HG02588 (cell line): ENCODE data around the gene CYP4X1.
"Not testable (repeated sequence)": the region's sequence is repeated elsewhere in the genome, so short reads cannot be mapped to it uniquely, and the experiment has no call there.

ENCODE experiments used
- ATAC-seq: cut with Tn5 transposase; IDR thresholded peaks from one replicate; pipeline ENCODE4 v1.9.1; 2021; ENCODE audit warnings: mild to moderate bottlenecking, moderate library complexity; ENCODE audit not compliant: unreplicated experiment

Gene CYP4X1

GRCh38 chr1:47023268-47024140, at the start of gene CYP4X1:
Gene CYP4X1, plus strand, starts transcription at chr1:47023669. Its CDS starts 149 bp downstream, at chr1:47023818.
- ATAC-seq, result no peak

DNA sequence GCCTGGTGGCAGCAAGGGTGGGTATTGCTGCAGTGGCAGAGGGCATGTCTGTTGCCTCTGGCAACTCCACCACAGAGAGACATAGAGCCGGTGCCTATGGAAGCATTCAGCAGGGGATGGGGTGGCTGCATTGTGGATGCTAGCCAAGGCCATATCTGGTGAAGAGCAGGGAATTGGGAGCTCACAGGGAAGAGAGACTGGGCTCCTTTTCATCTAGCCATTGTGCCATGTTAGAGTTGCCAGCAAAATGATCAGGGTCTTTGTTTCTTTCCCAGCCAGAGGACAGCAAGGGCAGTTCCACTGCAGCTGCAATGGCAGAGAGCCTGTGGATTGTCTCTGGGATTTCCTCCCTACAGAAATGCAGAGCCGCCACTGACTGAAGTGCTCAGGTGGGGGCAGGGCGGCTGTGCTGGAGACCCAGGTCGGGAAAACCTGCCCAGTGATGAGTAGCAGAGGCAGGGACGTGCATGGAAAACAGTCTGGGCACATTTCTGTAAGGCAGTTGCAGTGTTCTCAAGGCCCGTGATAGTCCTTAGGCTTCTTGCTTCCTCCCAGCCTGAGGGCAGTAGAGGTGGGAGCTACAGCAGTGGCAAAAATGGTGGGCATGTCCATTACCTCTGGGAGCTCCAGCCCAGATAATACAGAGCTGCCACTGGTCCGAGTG, 40.2 kb upstream of the CYP4X1 start:
- ATAC-seq, result no peak

- no peak for ATAC-seq
Observed at GRCh38 chr1:46983830-46984586, 39.5 kb upstream of the CYP4X1 start.

DNA sequence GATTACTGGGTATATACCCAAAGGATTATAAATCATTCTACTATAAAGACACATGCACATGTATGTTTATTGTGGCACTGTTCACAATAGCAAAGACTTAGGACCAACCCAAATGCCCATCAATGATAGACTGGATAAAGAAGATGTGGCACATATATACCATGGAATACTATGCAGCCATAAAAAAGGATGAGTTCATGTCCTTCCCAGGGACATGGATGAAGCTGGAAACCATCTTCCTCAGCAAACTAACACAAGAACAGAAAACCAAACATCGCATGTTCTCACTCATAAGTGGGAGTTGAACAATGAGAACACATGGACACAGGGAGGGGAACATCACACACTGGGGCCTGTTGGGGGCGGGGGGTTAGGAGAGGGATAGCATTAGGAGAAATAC, 32.9 kb upstream of the CYP4X1 start:
- ATAC-seq, result not testable (repeated sequence)

DNA sequence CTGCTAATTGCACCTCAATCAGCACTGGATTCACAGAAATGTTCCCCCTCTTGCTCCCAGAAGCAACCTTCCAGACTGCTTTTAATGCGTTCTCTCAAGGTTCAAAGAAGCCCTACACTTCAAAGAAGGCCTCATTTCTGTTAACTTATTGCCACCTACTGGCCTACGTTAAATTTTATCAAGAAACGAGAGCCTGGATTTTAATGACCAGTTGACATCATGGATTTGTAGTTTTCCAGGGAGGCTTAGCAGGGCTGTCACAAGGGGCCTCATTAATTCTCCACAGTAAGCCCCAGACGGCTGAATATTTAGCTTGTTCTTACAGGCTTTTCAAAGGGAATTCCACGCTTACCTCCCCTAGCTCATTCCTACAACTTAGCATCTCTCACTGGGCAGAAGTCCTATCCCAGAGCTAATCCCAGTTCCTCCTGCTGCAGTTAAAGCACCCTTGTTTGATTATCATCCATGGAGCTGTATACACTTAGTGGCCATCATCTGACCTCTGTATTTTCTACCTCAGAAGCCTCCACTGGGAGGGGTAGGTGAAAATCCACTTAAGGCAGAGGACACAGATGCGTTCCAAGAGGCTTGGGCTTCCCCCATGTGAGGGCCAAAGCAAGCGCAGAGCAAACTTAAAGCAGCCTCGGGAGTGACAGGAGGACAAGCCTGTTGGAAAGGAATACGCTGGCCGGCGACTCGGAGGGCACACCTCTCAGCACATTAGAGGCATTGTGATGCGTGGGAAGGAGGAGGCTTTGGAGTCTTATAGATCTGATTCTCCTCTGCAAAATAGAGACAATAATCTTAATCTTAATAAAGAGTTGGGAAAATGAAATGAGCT, 32.2 kb upstream of the CYP4X1 start:
- no peak for ATAC-seq

- ATAC-seq, result no peak
Observed at GRCh38 chr1:46996659-46997281, 26.7 kb upstream of the CYP4X1 start.

- no peak for ATAC-seq
Observed at GRCh38 chr1:47002211-47002610, 21.3 kb upstream of the CYP4X1 start.

- no peak for ATAC-seq
Observed at GRCh38 chr1:47003896-47004403, 19.5 kb upstream of the CYP4X1 start.

GRCh38 chr1:47006437-47006836, 17.0 kb upstream of the CYP4X1 start:
- ATAC-seq, result not testable (repeated sequence)

GRCh38 chr1:47013293-47013692, 10.2 kb upstream of the CYP4X1 start:
- no peak for ATAC-seq

- ATAC-seq, result no peak
Observed at GRCh38 chr1:47021070-47021469, 2.4 kb upstream of the CYP4X1 start.

DNA sequence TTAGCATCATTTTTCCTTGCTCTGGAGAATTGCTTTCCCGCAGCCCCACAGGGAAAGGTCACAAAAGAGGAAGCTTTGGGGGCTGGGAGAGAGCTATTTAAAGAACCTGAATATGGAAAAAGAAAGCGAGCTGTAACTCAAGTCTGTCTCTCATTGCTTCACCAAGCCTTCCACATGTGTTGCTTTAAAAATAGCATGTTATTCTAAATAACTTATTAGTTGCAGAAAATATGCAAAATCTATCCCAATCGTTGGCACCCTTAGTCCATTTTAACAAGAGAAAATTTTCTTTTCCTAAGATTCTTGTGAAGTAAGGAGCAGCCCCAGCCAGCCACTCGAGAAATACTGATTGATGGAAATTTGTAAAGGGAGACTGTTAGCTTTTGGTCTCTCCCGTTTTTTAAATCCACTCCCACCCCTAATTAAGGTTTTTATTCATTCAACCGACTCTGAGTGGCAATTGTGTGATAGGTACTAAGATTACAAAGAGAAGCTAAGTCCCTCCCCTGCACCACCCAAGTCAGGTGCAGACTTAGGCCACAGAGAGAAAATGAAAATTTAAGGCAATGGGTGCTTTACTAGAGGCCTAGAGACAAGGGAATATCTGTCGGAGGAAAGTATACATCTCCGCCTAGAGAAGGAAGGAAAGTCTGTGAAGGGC, 802 bp downstream of the CYP4X1 start:
- no peak for ATAC-seq

- no peak for ATAC-seq
Observed at GRCh38 chr1:47030170-47030805, 6.8 kb downstream of the CYP4X1 start.

DNA sequence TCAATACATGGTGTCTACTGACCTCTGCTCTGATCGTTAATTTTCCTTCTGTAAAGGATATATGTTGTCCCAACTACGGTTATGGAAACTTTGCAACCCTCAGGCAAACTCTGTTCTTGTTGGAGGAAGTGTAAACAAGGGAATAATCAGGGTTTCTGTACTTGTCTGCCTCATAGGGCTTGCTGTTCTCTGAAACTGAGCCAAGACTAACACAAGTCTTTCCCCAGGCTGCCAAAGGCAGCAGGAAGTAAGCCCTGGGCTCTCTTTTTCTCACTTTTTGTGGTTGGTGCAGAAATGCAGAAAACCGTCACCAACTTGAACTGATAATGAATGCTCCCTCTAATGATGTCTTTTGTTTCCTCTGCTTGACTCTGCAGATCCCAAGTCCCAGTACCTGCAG, 7.6 kb downstream of the CYP4X1 start:
- ATAC-seq, result no peak

DNA sequence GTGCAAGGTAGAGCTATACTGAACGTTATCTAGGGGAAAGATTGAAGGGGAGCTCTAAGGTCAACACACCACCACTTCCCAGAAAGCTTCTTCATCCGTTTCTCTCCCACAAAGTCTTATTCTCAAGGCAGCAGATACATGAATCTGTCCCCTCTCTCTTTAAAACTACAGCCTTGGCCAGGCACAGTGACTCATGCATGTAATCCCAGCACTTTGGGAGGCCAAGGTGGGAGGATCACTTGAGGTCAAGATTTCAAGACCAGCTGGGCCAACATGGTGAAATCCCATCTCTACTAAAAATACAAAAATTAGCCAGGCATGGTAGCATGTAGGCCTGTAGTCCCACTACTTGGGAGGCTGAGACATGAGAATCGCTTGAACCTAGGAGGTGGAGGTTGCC, 8.1 kb downstream of the CYP4X1 start:
- no peak for ATAC-seq

- ATAC-seq, result no peak
Observed at GRCh38 chr1:47036764-47037163, 13.3 kb downstream of the CYP4X1 start.

DNA sequence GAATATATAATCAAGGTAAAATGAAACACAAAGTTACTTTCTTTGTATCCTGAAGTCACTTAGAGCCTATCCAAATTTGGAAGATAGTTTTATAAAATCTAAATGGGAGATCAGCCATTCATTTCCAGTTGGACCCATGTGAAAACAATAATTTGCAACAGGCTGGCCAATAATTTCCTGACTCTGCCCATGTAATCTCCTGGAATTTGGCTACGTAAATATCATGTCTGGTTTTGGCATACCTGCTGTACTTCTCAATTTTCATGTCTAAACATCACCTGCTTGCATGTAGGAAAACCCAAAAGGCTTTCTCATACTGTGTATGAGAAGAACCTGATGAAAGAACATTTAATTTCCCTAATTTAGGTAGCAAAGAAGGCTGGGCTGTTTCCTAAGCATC, 35.9 kb downstream of the CYP4X1 start:
- ATAC-seq, result no peak

- no peak for ATAC-seq
Observed at GRCh38 chr1:47067097-47067594, 43.7 kb downstream of the CYP4X1 start, which contains the start of gene CYP4Z1. Gene CYP4Z1, plus strand, starts transcription at chr1:47067231. Its CDS starts 260 bp downstream, at chr1:47067491.

DNA sequence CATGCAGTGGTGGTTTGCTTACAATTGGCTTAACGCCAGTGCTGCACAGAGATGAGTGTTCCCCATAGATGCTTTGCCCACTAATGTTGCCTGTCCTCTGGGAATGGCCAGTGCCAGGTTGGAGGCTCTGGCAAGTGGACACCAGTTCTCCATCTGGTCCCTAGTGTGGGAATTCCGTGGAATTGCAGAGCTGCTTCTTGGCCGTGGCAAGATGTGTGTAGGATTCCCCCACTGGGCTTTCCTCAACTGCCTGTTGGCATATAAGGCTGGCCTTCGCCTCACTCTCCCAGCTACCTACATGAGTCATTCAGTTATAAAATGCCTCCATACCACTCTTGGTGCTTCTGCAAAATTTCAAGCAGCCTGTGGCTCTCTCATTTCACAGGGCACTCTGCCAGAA, 45.6 kb downstream of the CYP4X1 start:
- ATAC-seq, result not testable (repeated sequence)
